Measurements from ENCODE around the gene ITGB3.
A peak's percentile ranks its signal among the peaks of the same experiment; 100 is the strongest.

The ITGB3 gene

DNA sequence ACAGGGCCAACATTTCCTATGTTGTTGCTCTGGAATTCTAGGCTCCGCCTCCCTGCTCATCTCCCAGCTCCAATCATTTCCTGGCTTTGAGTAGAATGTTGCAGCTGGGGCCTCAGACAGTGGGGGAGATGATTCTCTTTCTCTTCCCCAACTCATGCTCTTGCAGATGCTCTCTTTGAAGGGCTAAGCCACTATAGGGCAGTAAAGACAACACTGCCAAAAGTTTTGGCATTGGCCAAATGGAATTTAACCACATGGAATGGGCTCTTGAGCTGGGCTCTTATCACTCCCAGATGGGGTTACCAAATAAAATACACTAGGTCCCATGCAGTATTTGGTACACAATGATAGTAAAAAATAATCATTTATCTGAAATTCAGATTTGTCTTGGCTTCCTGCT lies 50.6 kb downstream of the ITGB3 start:
- DNase-seq = no peak

DNA sequence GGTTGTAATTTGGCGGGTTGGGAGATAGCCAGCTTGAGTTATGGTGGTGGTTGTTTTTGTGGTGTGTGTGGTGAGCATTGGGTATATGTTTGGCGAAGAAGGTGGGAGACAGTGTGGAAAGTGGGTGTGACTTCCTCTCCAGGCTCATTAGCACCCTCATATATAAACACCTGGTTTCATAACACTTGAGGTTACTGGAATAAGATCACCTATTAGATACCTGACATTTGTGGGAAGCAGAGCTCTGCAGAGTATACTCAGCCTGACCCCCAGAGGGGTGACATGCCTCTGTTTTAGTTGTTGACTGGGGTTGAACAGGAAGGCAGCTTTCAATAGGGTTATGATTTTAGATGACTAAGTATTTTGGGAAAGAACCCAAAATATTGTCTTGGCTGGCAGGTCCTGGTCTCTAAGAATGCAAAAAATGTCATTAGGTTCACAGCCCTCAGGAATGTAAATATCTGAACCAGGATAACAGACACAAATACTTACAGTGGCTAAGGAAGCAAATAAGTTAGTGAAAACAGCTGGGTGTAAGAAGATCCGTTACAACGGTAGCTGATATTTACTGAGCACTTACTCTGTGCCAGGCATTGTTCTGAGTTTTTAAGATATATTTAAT lies 51.8 kb downstream of the ITGB3 start:
- DNase-seq = peak; percentile 63

DNA sequence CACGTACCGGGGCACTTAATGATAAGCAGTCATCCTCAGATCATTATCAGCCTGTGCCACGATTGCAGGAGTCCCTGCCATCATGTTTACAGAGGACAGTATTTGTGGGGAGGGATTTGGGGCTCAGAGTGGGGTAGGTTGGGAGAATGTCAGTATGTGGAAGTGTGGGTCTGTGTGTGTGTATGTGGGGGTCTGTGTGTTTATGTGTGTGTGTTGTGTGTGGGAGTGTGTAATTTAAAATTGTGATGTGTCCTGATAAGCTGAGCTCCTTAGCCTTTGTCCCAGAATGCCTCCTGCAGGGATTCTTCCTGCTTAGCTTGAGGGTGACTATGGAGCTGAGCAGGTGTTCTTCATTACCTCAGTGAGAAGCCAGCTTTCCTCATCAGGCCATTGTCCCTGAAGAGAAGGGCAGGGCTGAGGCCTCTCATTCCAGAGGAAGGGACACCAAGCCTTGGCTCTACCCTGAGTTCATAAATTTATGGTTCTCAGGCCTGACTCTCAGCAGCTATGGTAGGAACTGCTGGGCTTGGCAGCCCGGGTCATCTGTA lies 56.6 kb downstream of the ITGB3 start:
- no peak for DNase-seq

DNA sequence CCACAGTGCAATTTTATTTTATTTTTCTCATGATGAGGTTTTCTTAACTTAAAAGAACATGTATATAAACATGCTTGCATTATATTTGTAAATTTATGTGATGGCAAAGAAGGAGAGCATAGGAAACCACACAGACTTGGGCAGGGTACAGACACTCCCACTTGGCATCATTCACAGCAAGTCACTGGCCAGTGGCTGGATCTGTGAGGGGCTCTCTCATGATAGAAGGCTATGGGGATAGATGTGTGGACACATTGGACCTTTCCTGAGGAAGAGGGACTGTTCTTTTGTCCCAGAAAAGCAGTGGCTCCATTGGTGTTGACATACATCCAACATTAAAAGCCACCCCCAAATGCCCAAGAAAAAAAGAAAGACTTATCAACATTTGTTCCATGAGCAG lies 57.8 kb downstream of the ITGB3 start:
- no peak for DNase-seq

DNA sequence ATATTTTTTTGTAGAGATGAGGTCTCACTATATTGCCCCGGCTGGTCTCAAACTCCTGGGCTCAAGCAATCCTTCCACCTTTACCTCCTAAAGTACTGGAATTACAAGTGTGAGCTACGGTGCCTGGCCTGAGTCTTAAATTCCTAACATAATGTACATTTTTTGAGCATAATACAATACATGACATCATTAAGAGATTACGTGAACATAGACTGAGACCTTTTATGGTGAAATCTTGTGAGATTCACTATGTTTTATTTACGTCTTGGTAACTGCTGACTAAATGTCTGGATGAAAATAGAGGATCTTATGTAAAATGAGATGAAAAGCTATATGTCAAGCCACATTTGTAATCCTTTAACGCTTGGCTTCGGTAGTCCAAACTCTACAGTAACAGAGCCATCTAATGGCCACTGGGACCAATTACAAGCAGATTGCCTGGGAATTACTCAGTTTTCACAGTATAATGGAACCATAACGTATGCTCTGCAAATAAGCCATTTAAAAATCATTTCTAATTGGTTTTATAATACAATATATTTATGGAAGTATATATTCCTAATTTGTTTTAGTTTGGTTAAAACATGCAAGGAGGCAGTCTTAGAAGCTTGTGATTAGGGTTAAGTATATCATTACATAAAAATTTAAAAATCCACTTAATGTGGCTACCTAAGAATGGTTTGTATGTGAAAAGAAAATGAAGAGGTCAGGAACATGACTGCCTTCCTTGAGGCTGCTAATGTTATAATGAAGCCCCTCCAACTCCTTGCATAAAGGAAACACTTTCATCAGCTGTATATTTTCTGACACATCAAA lies 62.0 kb downstream of the ITGB3 start:
- DNase-seq = no peak

DNA sequence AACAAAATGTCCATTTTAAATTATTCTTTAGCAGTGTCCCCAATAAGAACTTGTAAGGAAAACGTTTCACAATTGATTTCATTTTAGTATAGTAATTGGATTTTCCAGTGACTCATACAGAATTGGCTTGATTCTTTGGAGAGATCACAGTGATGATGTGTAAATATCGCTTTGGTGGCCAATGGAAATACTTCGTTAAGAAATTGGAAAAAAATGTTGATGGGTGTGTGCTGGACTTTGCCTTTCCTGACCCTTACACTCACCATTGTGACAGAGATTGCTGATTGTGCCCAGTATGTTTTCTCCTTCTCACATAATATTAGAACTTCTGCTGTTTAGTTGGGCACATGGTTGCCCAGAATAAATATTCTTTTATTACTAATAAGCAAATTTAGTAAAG lies 62.7 kb downstream of the ITGB3 start:
- DNase-seq = no peak

DNA sequence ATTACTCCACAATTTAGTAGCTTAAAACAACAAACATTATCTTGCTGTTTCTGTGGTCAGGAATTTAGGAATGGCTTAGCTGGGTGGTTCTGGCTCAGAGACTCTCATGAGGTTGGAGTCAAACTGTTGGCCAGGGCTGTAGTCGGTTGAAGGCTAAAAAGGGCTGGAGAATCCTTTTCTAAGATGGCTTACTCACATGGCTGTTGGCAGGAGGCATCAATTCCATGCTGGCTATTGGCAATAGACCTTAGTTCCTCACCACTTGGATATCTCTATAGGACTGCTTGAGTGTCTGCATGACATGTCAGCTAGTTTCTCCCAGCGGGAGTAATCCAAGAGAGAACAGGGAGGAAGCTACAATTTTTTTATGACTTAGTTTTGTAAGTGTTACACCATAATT lies 63.5 kb downstream of the ITGB3 start:
- no peak for DNase-seq

DNA sequence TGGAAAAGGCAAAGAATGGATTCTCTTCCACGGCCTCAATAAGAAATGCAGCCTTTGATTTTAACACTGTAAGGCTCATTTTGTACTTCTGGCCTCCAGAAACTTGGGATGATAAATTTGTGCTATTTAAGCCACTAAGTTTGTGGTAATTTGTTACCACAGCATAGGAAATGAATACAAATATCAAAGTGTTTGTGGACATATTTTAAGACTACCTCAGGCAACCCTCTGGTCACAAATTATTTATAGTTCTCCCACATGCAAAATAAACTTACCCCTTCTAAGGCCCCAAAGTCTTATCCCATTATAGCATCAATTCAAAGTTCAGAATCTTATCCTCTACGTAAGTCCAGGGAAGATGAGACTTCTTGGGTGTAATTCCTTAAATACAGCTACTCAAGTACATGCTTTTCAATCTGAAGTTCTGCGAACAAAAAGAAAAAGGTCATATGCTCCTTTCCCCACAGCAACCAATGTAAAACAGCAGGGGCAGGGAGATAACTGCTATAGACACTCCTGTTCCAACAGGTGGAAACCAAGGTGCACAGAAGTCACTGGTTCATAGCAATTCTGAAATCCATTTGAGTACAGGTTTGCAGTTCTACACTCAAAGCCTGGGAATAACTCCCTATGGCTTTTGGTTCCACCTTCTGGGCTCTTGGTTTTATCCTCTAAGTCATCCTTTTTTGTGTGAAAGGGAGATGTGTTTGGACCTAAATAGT lies 64.7 kb downstream of the ITGB3 start:
- DNase-seq = no peak

DNA sequence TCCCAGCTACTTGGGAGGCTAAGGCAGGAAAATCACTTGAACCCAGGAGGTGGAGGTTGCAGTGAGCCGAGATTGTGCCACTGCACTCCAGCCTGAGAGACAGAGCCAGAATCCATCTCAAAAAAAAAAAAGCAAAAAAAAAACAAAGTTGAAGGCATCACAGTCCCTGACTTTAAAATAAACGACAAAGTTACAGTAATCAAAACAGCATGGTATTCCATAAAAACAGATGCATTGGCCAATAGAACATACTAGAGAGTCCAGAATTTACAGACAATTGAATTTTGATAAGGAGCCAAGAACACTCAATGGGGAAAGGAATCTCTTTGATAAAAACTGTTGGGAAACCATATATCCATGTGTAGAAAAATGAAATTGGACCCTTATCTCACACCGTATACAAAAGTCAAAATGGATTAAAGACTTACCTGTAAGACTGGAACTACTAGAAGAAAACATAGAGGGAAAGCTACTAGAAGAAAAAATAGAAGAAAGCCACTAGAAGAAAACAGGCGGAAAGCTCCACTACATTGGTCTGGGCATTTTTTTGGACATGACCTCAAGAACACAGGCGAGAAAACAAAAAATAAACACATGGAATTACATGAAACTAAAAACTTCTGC lies 67.4 kb downstream of the ITGB3 start:
- DNase-seq = no peak

DNA sequence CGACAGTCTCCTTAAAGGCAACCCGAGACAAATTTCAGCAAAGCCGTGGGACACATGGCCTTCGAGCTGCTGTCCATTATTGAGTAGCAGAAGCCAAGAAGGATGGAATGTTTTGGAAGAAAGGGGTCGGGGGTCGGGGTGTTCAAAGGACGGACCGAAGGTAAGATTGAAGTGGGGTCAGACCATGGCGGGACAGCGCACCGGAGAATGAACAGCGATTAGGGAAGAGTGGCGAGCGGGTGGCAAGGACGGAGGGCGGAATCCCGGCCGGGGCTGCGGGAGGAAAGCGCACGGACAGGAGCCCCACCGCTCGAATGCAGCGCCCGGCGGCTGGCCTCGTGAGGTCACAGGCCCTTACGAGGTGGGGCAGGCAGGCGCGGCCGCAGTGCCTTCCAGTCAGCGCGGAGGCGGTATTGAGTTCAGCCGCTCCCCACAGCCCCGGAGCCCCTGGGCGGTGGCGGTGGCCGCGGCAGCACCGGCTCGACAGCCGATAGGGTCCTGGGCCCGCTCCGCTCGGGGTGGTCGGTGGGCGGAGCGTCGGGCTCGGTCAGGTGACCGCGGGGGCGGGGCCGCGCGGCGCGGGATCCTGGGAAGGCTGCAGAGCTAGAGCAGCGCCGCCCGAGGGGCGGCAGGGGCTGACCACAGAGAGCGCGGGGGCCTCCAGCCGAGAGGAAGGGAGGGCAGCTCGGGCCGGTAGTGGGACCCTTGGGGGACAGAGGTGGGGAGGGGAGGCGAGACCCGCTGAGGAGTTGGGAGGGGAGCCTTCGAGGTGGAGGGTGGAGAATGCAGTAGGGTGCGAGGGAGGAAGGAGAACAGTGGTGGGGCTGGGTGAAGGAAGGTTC lies 70.0 kb downstream of the ITGB3 start, which contains the start of gene EFCAB13:
Gene EFCAB13 (plus strand): TSS at position 574 of the 842 bp plus-strand sequence. CDS start 4,399 bp downstream, outside the sequence.
- peak; percentile 78 for DNase-seq

DNA sequence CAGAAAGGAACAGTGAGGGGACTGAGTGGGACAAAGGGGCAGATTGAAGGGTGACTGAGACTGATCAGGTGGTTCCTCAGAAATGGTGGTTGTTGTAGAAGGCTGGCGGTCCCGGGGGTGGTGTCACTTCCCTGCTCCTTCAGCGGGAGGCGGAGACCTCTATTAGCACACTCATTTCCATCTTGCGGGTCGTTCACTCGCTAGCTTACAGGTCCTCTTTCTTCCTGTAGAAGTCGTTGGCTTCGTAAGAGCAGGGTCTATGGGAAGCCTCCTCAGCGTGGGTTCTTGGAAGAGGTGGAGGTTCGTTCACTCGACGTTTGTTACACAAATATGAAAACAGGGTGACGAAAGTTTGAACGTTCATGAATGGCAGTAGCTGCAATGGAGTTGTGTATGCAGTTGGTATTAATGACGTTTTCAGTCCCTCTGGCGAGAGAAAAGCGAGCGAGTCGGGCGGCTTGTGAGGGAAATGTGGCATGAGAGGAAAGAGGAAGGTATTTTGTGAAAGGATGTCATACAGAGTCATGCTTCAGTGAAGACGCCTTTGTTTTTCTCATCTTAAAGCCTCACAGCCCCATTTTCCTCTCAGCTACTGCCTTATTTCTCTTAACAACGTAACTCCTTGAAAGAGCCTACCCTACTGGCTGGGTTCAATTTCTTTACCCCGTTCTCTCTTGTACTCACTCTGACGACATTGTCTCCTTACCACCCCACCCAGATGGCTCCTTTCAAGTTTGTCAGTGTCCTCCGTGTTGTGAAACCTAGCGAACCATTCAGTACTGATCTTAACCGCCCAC lies 70.8 kb downstream of the ITGB3 start:
- no peak for DNase-seq

DNA sequence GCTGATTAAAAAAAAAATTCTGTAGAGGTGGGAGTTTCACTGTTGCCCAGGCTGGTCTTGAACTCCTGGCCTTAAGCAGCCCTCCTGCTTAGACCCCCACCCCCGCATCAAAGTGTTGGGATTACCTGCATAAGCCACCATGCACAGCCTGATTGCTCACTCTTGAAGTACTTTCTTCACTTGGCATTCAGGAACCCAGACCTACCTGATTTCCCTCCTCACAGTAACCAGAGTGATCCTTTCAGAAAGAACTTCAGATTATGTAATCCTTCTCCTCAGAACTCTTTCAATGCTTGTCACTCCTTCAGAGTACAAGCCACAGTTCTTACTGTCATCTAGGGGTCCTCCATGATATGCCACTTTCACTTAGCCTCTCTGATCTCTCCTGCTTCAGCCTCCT lies 71.5 kb downstream of the ITGB3 start:
- no peak for DNase-seq

DNA sequence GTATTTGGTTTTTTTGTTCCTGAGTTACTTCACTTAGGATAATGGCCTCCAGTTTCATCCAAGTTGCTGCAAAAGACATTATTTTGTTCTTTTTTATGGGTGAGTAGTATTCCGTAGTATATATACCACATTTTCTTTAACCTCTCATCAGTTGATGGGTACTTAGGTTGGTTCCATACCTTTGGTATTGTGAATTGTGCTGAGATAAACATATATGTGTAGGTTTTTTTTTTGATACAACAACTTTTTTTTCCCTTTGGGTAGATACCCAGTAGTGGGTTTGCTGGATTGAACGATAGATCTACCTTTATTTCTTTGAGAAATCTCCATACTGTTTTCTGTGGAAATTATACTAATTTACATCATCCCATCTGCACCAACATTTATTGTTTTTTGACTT lies 76.9 kb downstream of the ITGB3 start:
- no peak for DNase-seq

DNA sequence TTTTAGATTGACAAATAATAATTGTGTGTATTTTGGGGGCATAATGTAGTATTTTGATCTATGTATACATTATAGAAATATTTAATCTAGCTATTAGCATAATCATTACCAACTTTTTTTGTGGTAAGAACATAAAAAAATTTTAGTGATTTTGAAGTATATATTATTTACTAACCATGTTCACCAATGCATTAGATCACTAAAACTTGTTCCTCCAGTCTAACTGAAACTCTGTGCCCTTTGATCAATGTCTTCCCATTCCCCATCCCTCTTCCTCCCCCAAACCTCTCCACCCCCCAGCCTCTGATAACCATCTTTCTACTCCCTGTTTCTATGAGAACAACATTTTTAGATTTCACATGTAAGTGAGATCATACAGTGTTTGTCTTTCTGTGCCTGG lies 78.7 kb downstream of the ITGB3 start:
- DNase-seq = no peak

DNA sequence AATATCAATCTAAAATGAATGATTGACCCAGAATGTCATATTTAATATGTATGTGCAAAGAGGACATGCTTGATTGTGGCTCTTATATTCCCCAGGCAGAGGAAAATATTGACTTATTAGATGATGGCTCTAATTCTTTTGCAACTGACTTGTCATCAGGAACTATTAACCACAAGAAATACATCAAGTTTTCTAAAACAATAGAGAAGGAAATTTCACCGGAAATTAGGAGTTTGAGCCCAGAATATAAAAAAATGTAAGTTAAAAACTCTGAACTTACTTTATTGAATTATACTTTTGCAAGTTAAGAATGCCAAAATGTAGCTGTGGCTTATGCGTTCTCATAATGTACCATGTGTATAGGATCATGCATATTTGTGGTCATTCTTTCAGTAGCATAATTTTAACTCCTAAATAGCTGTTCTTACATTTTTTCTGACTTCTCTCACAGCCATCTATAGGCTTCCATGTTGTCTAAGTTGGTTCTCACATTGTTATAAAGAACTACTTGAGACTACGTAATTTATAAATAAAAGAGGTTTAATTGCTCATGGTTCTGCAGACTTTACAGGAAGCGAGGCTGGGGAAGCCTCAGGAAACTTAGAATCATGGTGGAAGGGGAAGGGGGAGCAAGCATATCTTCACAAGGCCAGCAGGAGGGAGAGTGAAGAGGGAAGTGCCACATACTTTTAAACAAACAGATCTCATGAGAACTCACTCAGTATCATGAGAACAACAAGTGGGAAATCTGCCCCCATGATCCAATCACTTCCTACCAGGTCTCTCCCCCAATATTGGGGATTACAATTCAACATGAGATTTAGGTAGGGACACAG lies 81.7 kb downstream of the ITGB3 start:
- no peak for DNase-seq

DNA sequence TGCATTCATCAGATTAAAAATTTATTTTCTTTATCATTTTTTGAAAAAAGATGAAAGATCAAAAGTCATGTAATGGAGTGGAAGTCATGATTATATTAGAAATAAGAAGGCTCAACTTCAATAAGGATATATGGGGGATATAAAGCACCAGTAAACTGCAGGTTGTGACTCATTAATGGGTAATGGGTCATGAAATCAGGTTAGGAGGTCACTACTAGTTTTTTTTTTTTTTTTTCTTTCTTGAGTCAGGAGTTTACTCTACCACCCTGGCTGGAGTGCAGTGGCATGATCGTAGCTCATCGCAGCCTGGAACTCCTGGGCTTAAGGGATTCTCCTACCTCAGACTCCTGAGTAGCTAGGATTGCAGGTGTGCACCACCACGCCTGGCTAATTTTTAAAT lies 84.4 kb downstream of the ITGB3 start:
- no peak for DNase-seq

DNA sequence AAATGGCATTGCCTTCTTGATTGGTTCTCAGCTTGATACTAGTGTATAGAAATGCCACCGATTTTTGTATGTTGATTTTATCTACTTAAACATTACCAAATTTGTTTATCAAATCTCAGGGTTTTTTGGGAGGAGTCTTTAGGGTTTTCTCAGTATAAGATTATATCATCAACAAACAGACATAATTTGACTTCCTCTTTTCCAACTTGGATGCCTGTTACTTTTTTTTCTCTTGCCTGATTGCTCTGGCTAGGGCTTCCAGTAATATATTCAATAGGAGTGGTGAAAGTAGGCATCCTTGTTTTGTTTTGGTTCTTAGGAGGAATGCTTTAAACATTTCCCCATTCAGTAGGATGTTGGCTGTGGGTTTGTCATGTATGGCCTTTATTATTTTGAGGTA lies 99.2 kb downstream of the ITGB3 start:
- DNase-seq = no peak

DNA sequence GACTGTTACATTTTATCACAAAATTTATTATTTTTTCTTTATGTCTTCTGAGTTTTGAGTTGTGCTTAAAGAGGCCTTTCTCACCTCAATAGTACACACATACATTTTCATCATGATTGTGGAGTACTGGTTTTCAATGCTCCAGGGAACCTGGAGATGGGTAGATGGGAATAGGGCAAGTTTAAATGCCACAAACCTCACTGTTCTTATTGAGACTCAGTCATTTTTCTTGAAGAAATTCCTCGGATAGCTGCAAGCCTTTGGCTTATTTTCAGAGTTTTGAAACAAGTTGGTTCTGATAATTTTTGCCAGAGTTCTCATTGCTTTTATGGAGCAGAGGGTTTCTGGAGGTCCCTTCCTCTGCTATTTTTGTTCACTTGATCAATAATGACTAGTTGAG lies 105.0 kb downstream of the ITGB3 start:
- DNase-seq = no peak

Data from 8988T (cell line).